Gastrocnemius medialis (tissue), 4 donors: Measurements from ENCODE around the gene SSTR5. TPM values are rescaled to one million over a fixed set of nuclear protein-coding genes. Genes with fewer than 3 reads are reported as not detected.

Experiments used
- ATAC-seq, 2 donors: fragments of 150-250 bp; one replicate each; pipeline ENCODE4 v1.9.1; 2016
- DNase-seq, 2 donors: peaks; one replicate each; pipeline ENCODE4 v3.0.0-alpha.2; 2019
- H3K27ac ChIP-seq, 4 donors: fragments of 200-600 bp; sonication (generic); 1 replicate in 1 of 4; 2 replicates in 3 of 4; pipeline ENCODE4 v1.5.1; 2016 to 2018; ENCODE audit warnings: mild to moderate bottlenecking in 2 of 4, moderate library complexity in 1 of 4
- H3K27me3 ChIP-seq, 3 donors: fragments of 200-600 bp; sonication (generic) in 2 of 3; 1 replicate in 1 of 3; 2 replicates in 2 of 3; pipeline versions ENCODE4 v1.5.1 to v1.6.0; 2016 to 2019; ENCODE audit warnings: mild to moderate bottlenecking in 1 of 3, moderate library complexity in 1 of 3
- H3K36me3 ChIP-seq, 2 donors: fragments of 200-600 bp; sonication (generic) in 1 of 2; one replicate each; pipeline ENCODE4 v1.5.1; 2017 to 2018
- H3K4me1 ChIP-seq, 2 donors: fragments of 200-600 bp; sonication (generic) in 1 of 2; one replicate each; pipeline ENCODE4 v1.5.1; 2016 to 2017; ENCODE audit warnings: mild to moderate bottlenecking in 2 of 2
- H3K4me3 ChIP-seq, 4 donors: fragments of 200-600 bp; sonication (generic) in 3 of 4; 1 replicate in 1 of 4; 2 replicates in 3 of 4; pipeline ENCODE4 v1.5.1; 2016 to 2019; ENCODE audit warnings: mild to moderate bottlenecking in 2 of 4
- H3K9me3 ChIP-seq, 3 donors: fragments of 200-600 bp; sonication (generic) in 2 of 3; 1 replicate in 1 of 3; 2 replicates in 2 of 3; pipeline ENCODE4 v1.5.1; 2016 to 2019
- CTCF ChIP-seq, 5 experiments: fragments of 450-650 bp in 3 of 5; fragments of 200-600 bp in 2 of 5; sonication (generic) in 2 of 5; IDR thresholded peaks in 4 of 5; conservative IDR thresholded peaks in 1 of 5; 1 replicate in 4 of 5; 2 replicates in 1 of 5; pipeline ENCODE4 v1.5.1; 2016 to 2019; ENCODE audit warnings: antibody characterized with exemption in 5 of 5, mild to moderate bottlenecking in 3 of 5, moderate library complexity in 3 of 5
- POLR2A ChIP-seq, 2 donors: fragments of 450-650 bp; IDR thresholded peaks; one replicate each; pipeline ENCODE4 v1.6.1; 2017; ENCODE audit warnings: antibody characterized with exemption in 2 of 2, mild to moderate bottlenecking in 2 of 2, moderate library complexity in 2 of 2
- in situ Hi-C, 4 donors: fragments of 200-750 bp; cut with MboI; loops; one replicate each; pipeline versions ENCODE4 v1.15.0 to v1.8.0; 2017; ENCODE audit warnings: low sequenced_read_pairs in 4 of 4
- intact Hi-C: fragments of 100-400 bp; cut with DNase I; formaldehyde crosslinking; loops from one replicate; pipeline ENCODE4 v1.15.1; 2023; ENCODE audit warnings: low total_unique reads
- total RNA-seq, 4 donors: library from RNA; depleted of rRNA; stranded (reverse); fragments of >200 nt; gene quantifications; one replicate each; pipeline versions ENCODE4 v1.1.0 to v1.2.3, GENCODE V29; 2016

SSTR5 gene
- total RNA-seq, 4 donors from 2014 or later = 0.24 to 1.3 (median 0.33) TPM; not detected in 1

GRCh38 chr16:1102333-1102700 lies 29.8 kb downstream of the SSTR5 start:
- H3K4me3 ChIP-seq = no peak overlapping the region
- intact Hi-C loops = no loop called here
- TF ChIP-seq POLR2A (IDR thresholded peaks at IDR 0.05) (no peak), CTCF (IDR thresholded peaks at IDR 0.05 in 4 of 5, conservative IDR thresholded peaks at IDR 0.05 in 1 of 5) (no peak)
- H3K4me1 ChIP-seq = peaks cover 17 to 20% of the 10 kb centered on the region in 2 donors
- in situ Hi-C loops = no loop called here
- no peaks in the 10 kb centered on the region for H3K9me3 ChIP-seq
- ATAC-seq (no peak), DNase-seq (peak in 1 of 2 donors; percentile 16)
- H3K27me3 ChIP-seq = peaks cover 12 to 27% (median 18%) of the 10 kb centered on the region in 3 donors
- H3K36me3 ChIP-seq = no peaks in the 10 kb centered on the region
- no peak overlapping the region for H3K27ac ChIP-seq

- intact Hi-C loops = loop anchor here (1.0 kb wide), 1 partner anchor 46 kb away; no protein-coding TSS in a partner anchor
- H3K4me3 ChIP-seq = peak overlapping the region in 2 of 4 donors; percentile 27 to 29
- ATAC-seq = peak in 1 of 2 donors; percentile 34
These were observed 30.5 kb downstream of the SSTR5 start for GRCh38 chr16:1102921-1103635.

GRCh38 chr16:1103636-1103980 lies 31.1 kb downstream of the SSTR5 start:
- intact Hi-C loops = loop anchor here (1.0 kb wide), 1 partner anchor 46 kb away; no protein-coding TSS in a partner anchor
- ATAC-seq = no peak
- Histone ChIP-seq H3K4me1 (peaks cover 6 to 9% of the 10 kb centered on the region in 2 donors), H3K27ac (no peak overlapping the region), H3K36me3 (no peaks in the 10 kb centered on the region), H3K9me3 (no peaks in the 10 kb centered on the region), H3K27me3 (peaks cover 21 to 40% (median 31%) of the 10 kb centered on the region in 3 donors), H3K4me3 (no peak overlapping the region)
- no peak for DNase-seq
- TF ChIP-seq POLR2A (IDR thresholded peaks at IDR 0.05) (no peak), CTCF (IDR thresholded peaks at IDR 0.05 in 4 of 5, conservative IDR thresholded peaks at IDR 0.05 in 1 of 5) (no peak)
- in situ Hi-C loops = no loop called here

More at GRCh38 chr16:1102921-1103635, 30.5 kb downstream of the SSTR5 start:
- peak; percentile 49 to 87 (median 76) for TF ChIP-seq CTCF (IDR thresholded peaks at IDR 0.05 in 4 of 5, conservative IDR thresholded peaks at IDR 0.05 in 1 of 5)
- no peak for TF ChIP-seq POLR2A (IDR thresholded peaks at IDR 0.05)
- in situ Hi-C loops = no loop called here
- DNase-seq = peak in 1 of 2 donors; percentile 39
- H3K9me3 ChIP-seq = no peaks in the 10 kb centered on the region
- no peaks in the 10 kb centered on the region for H3K36me3 ChIP-seq
- H3K27ac ChIP-seq = no peak overlapping the region
- H3K4me1 ChIP-seq = peaks cover 11 to 14% of the 10 kb centered on the region in 2 donors
- H3K27me3 ChIP-seq = peaks cover 19 to 35% (median 26%) of the 10 kb centered on the region in 3 donors

GRCh38 chr16:1105888-1106620 lies 33.5 kb downstream of the SSTR5 start:
- no peak for DNase-seq
- peaks cover 28 to 52% (median 39%) of the 10 kb centered on the region in 3 donors for H3K27me3 ChIP-seq
- in situ Hi-C loops = no loop called here
- H3K4me3 ChIP-seq = no peak overlapping the region
- ATAC-seq = no peak
- H3K27ac ChIP-seq = no peak overlapping the region
- no peak for TF ChIP-seq POLR2A (IDR thresholded peaks at IDR 0.05)
- TF ChIP-seq CTCF (IDR thresholded peaks at IDR 0.05 in 4 of 5, conservative IDR thresholded peaks at IDR 0.05 in 1 of 5) = peak; percentile 32 to 74 (median 70)
- H3K9me3 ChIP-seq = no peaks in the 10 kb centered on the region
- peaks cover 0 to 4% of the 10 kb centered on the region in 2 donors for H3K4me1 ChIP-seq
- intact Hi-C loops = loop anchor here (1.0 kb wide), 1 partner anchor 88 kb away; no protein-coding TSS in a partner anchor
- H3K36me3 ChIP-seq = no peaks in the 10 kb centered on the region
